NAMALWA (cell line): ENCODE measurements around the gene NINJ2.
"Not testable (repeated sequence)": the region's sequence is repeated elsewhere in the genome, so short reads cannot be mapped to it uniquely, and the experiment has no call there.

Experiments used
- DNase-seq: peaks from one replicate; pipeline ENCODE4 v3.0.0-alpha.2; 2015; ENCODE audit warnings: low spot score

The NINJ2 gene, protein sequence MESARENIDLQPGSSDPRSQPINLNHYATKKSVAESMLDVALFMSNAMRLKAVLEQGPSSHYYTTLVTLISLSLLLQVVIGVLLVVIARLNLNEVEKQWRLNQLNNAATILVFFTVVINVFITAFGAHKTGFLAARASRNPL

DNA sequence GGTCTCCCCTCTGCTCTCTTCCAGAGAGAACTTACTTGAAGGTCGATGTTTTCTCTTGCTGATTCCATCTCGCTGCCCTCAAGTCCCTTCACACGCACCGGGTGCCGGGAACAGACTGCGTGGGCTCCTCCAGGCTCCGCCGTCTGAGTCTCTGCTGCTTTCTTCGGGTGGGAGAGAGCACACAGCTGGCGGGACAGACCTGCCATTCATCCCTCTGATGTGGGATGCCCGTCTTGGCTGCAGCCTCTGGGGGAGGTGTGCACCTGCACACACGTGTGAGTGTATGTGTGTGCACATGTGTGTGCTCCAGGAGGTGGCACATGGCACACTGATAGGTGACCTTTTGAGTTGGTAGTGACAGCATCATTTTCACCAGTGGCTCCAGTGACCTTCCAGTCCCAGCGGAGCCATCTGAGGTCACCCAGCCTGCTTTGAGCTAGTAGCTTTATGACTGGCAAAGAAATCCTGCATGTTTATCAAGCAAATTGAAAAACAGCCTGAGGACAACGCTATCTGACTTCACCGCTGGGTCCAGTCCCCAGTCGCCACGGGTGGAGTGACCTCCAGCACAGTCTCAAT lies at the start of gene NINJ2:
NINJ2 (minus strand) TSS at position 153 of the 579 bp plus-strand sequence; CDS start at position 68, 85 bp downstream.
- no peak for DNase-seq

GRCh38 chr12:712172-712863 lies 49.1 kb upstream of the NINJ2 start:
- no peak for DNase-seq

GRCh38 chr12:709455-710020 lies 46.3 kb upstream of the NINJ2 start:
- no peak for DNase-seq

- DNase-seq, result not testable (repeated sequence)
These were observed 44.8 kb upstream of the NINJ2 start for GRCh38 chr12:708084-708483.

GRCh38 chr12:704516-705242 lies 41.4 kb upstream of the NINJ2 start:
- DNase-seq, result no peak

DNA sequence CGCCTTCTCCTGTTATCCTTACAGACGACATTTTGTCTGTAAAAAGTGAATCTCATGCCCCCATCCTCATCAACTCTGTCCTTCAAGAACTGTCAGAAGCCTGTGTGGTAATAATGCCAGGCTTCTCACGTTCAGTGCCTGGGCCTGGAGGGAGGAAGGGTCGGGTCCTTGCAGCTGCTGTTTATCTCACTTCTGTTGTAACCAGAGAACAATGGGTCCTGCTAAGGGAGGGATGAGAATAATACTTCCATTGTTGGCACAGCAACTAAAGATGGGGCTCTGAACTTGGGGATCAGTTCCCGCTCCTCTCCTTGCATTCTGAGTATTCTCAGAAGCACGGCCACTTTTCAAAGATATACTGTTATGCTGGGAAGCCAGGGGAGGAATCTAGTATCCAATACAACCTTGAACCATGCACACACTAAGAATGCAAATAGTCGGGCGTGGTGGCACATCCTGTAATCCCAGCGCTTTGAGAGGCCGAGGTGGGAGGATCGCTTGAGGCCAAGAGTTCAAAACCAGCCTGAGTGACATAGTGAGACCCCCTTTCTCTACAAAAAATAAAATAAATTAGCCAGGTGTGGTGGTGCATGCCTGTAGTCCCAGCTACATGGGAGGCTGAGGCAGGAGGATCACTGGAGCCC lies 38.8 kb upstream of the NINJ2 start:
- DNase-seq, result no peak

DNA sequence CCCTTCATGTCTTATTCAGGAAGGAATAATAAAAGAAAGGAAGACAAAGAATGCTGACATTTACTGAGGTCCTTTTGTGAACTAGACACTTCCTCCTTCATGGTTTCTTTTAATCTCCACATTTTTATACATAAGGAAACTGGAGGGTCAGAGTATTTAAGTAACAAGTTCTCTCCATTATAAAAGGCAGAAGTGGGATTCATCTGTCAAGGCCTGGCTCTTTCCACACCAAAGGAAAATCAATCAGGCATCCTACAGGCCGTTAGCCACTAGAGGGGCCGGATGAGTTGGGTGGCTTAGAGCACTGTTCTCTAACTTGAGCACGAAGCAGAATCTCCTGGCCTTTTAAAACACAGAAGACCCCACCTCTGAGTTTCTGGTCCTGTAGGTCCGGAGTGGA lies 36.8 kb upstream of the NINJ2 start:
- no peak for DNase-seq

GRCh38 chr12:698222-698621 lies 35.0 kb upstream of the NINJ2 start:
- DNase-seq, result not testable (repeated sequence)

DNA sequence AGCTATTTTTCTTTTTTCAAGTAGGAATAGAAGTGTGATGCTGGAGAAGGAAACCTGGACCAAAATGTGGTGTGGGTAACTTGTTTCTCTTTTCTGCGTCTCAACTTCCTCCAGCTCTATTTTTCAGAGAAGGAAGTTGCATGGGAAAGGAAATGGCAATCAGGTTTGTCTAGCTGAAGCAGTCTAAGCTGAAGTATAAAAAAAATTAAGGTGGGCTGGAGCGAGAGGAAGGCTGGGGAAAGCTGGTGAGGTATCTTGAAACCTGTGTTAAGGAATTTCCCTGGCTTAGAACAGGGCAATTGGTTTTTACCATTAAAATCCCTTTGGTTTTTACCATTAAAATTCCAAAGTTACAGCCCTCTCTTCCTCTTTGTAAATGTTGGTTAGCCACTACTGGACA lies 34.2 kb upstream of the NINJ2 start:
- DNase-seq, result no peak

- DNase-seq, result no peak
These were observed 31.7 kb upstream of the NINJ2 start for GRCh38 chr12:694734-695503.

GRCh38 chr12:693934-694533 lies 30.8 kb upstream of the NINJ2 start:
- DNase-seq, result peak; percentile 36

GRCh38 chr12:692274-692673 lies 29.0 kb upstream of the NINJ2 start:
- no peak for DNase-seq

DNA sequence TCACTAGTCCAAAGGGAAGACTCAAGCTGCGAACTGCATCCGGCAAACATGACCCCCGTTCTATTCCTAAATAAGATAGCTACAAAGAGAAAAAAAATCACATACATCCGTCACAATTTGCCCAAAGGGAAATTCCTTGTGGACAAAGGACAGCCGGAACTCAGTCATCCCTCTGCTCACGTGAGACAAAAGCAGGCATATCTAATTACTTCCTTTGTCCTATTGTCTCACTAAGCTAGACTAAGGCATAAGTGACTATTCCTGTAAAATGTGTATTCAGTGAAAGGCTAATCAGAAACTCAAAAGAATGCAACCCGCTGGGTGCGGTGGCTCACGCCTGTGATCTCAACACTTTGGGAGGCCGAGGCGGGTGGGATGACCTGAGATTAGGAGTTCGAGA lies 27.2 kb upstream of the NINJ2 start:
- no peak for DNase-seq

GRCh38 chr12:685388-685787 lies 22.1 kb upstream of the NINJ2 start:
- peak; percentile 91 for DNase-seq

DNA sequence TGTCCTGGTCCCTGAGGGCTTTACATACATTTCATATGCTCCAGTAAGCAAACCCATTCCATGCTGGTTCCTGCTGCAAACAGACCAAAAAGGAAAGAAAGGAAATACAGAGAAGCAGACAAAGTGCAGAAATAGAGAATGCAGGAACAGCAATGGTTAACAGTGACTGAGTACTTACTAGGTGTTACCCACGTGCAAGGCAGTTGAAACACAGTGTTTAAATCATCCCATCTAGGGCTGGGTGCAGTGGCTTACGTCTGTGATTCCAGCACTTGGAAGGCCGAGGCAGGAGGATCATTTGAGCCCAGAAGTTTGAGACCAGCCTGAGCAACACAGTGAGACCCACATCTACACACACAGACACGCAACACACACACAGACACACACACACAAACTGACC lies 21.2 kb upstream of the NINJ2 start:
- DNase-seq, result no peak

- no peak for DNase-seq
These were observed 18.5 kb upstream of the NINJ2 start for GRCh38 chr12:681568-682256.

DNA sequence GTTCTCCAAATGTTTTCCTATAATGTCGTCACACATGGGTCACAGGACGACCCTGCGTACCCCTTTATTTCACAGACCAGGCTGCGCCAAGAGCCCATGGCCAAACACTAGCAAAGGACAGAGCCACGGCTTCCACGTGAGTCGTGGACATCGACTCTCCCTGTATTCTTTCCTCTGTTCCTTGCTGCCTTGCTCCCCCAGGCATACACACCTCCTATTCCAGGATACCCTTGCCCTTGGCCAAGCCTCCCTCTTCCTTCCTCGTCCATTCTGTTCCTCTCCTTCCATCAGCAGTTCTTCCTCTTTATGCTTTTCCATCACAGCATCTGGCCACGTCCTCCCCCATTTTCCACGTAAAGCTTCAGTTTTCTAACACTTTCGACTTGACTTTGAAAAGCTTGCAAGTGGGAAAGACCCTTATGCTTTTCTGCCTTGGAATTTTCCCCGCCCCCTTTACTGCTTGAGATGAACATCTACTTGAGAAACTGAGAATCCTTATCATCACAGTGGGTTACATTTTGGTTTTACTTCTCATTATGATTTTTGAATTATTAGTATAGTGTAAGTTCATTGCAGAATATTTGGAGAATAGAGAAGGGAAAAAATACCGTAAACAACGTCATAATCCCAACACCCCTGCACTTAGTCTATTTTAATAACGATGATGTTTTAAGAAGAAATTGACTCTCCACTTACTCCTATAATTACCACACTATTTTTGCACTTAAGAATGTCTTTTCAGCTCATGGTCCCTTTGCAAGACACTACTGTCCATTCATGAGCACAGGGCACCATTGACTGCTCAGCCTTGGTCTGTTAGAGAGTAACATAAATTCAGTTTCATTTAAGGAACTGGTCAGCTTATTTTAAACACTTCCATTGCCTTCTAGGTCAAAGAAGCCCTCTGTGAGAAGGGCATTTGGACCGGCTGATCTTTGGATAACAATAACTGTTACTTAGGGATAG lies 15.8 kb upstream of the NINJ2 start:
- no peak for DNase-seq

DNA sequence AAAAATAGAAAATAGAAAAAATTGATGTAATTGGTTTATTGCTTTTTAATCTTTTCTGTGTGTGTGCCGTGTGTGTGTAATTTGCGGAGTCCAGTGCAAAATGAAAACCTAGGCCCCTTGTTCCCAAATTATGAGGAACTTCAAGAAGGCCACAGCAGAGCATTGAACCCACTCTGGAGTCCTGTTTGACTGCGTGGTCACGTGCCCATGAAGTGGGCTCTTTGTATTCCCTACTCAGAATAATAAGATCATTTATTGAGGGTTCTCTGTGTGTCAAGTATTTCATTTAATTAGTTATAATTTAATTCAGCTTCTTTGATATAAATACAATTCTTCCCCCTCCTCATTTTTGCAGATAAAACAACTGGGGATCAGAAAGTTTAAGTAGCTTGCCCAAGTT lies 12.3 kb upstream of the NINJ2 start:
- DNase-seq, result no peak

DNA sequence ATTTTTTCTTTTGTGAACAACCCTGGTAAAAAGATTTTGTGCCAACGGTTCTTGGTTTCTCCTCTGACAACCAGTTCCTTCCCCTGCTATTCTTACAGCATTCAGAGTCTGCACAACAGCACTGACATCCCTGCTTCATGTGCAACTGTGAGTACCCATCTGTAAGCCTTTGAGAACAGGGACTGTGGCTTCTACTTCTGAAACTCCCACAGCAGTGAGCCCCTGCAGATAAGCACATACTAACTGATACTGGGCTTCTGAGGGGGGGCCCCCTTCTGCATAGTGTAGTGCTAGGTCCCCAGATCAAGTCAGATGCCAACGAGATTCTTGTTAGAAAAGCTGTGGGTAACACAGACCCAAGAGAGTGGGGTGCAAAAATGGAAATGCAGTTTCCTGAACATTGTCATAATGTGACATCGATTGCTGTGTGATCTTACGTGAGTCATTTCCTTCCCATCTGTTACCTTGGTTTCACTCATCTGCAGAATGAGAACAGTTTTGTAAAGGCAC lies 11.1 kb upstream of the NINJ2 start:
- DNase-seq, result peak; percentile 58
